ENCODE results near the gene PARD3B. TPM values are rescaled to one million over a fixed set of nuclear protein-coding genes. Genes with fewer than 3 reads are reported as not detected.
"Not testable (repeated sequence)": the region's sequence is repeated elsewhere in the genome, so short reads cannot be mapped to it uniquely, and the experiment has no call there.

PARD3B gene
- total RNA-seq, 4 donors from 2014 or later, result 27.8 to 39.3 (median 33.7) TPM

DNA sequence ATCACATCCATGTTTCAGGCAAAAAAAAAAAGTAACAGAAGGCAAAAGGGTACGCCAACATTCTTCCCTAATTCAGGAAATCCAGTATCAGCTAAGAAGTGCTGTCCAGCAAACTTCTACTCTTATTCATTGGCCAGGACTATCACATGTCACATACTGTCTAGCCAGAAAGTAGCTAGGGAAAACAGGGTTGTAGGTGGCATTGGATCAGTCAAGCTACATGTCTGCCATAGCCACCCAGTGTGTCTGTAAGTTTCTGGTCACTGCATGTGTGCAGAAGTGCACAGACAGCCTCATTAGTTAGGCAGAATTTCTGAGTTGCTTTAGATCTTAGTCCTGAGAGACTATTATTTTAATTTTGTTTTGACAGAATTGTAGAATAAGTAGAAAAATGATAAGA is 671.7 kb downstream of the PARD3B start:
- ATAC-seq (ENCODE audit: low FRiP score), result no peak
- no peak for DNase-seq (ENCODE audit: low spot score)
- no peak for TF ChIP-seq CTCF (IDR thresholded peaks at IDR 0.05)

DNA sequence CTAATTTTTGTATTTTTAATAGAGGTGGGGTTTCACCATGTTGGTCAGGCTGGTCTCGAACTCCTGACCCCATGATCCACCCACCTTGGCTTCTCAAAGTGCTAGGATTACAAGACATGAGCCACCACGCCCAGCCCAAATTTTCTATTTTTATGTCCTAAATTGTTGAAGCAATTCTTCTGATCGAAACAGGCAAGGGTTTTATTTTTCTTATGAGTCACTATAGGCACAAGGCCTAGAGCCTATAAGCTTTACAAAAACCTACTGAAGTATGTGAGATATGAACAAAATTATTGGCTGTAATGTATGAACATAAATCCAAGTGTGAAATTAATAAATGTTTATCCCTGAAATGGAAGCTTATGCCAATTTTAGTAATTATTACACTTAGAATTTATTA is 672.8 kb downstream of the PARD3B start:
- TF ChIP-seq CTCF (IDR thresholded peaks at IDR 0.05), result no peak
- no peak for DNase-seq (ENCODE audit: low spot score)
- no peak for ATAC-seq (ENCODE audit: low FRiP score)

DNA sequence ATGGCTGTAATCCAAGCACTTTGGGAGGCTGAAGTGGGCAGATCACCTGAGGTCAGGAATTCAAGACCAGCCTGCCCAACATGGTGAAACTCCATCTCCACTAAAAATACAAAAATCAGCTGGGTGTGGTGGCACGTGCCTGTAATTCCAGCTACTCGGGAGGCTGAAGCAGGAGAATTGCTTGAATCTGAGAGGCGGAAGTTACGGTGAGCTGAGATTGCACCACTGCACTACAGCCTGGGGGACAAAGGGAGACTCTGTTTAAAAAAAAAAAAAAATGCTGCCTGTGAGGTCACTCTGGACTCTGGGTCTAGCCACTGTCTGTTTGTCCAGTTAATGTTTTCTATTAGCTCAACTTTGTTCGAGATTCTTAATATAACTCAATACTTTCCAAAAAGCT is 673.5 kb downstream of the PARD3B start:
- not testable (repeated sequence) for DNase-seq (ENCODE audit: low spot score); ATAC-seq (ENCODE audit: low FRiP score)

DNA sequence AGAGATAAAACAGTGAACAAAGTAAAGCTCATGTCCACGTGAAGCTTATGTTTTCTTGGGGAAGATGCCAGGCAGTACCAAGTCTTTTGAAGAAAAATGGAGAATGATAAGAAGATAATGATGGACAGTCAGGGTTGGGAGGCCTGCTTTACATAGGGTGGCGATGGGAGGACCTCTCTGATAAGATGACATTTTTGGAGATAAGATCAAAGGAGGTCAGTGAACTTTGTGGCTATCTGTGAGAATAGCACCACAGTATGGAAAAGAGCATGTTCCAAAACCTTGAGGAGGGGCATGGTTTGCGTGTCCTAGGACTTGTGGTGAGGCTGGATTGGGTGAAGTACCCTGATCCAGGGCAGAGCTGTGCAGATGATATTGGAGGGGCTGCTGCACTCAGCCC is 675.3 kb downstream of the PARD3B start:
- TF ChIP-seq CTCF (IDR thresholded peaks at IDR 0.05), result no peak
- ATAC-seq (ENCODE audit: low FRiP score) (no peak), DNase-seq (ENCODE audit: low spot score) (no peak)

DNA sequence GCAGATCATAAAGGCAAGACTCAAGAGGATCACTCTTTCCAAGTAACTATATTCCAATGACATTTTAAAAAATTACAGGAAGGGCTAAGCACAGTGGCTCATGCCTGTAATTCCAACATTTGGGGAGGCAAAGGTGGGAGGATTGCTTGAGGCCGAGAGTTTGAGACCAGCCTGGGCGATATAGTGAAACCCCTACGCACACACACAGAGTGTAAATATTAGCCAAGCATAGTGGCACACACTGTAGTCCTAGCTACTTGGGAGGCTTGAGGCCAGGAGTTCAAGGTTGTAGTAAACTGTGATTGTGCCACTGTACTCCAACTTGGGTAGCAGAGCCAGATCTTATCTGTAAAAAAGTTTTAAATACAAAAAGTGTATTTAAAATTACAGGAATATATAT is 686.8 kb downstream of the PARD3B start:
- no peak for TF ChIP-seq CTCF (IDR thresholded peaks at IDR 0.05)
- DNase-seq (ENCODE audit: low spot score) (no peak), ATAC-seq (ENCODE audit: low FRiP score) (no peak)

- DNase-seq (ENCODE audit: low spot score), result no peak
- no peak for TF ChIP-seq CTCF (IDR thresholded peaks at IDR 0.05)
- ATAC-seq (ENCODE audit: low FRiP score), result no peak
Measured at GRCh38 chr2:205235434-205235833, 690.2 kb downstream of the PARD3B start.

DNA sequence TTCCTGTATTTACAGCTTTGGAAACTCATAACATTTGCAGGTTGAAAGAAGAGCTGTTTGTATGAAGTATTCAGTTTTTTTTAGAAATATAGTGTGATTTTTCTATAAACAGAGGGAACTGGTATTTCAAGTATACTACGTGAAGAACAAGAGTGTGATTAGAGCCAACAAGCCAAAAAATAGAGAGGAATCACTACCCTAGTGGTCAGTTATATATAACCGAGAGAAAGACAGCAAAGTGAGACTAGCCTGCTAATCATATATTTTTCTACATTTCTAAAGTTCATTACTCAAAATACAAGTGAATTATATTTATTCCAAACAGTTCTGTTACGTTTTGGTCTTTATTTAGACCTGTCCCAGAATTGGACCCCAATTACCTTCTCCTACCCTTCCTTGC is 692.2 kb downstream of the PARD3B start:
- TF ChIP-seq CTCF (IDR thresholded peaks at IDR 0.05), result no peak
- ATAC-seq (ENCODE audit: low FRiP score) (no peak), DNase-seq (ENCODE audit: low spot score) (no peak)

GRCh38 chr2:205245001-205245400 is 699.7 kb downstream of the PARD3B start:
- no peak for TF ChIP-seq CTCF (IDR thresholded peaks at IDR 0.05)
- DNase-seq (ENCODE audit: low spot score) (no peak), ATAC-seq (ENCODE audit: low FRiP score) (no peak)

Data from omental fat pad (tissue), 4 donors.